Body of pancreas (tissue), 4 donors: ENCODE results near the gene METTL4.

Source experiments
- POLR2A ChIP-seq, 3 donors: fragments of 450-650 bp; IDR thresholded peaks; one replicate each; pipeline ENCODE4 v1.6.1; 2016; ENCODE audit warnings: antibody characterized with exemption in 3 of 3, mild to moderate bottlenecking in 2 of 3
- TF ChIP-seq, protein P1 (sequence below), 7 experiments: fragments of 450-650 bp in 4 of 7; fragments of 200-600 bp in 3 of 7; sonication (generic) in 3 of 7; IDR thresholded peaks; one replicate each; pipeline ENCODE4 v1.5.1; 2016 to 2019; ENCODE audit warnings: antibody characterized with exemption in 7 of 7

DNA sequence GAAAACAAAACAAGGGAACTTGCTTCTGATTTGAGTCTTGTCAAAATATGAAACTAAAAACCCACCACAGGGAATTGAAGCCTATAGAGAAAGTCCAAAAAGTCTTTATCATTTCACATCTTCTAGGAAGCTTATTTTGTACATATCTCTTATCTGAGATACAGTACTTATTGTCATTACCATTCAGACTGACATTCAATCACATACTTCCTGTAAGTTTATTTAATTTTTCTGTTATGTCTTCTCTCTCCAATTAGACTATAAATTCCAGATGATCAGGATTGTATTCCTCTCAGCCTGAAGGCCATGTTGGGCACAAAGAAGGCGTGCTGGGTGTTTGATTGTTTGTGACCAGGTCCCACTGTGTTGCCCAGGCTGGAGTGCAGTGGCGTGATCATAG is 59.2 kb downstream of the METTL4 start:
- TF ChIP-seq, protein P1, sequence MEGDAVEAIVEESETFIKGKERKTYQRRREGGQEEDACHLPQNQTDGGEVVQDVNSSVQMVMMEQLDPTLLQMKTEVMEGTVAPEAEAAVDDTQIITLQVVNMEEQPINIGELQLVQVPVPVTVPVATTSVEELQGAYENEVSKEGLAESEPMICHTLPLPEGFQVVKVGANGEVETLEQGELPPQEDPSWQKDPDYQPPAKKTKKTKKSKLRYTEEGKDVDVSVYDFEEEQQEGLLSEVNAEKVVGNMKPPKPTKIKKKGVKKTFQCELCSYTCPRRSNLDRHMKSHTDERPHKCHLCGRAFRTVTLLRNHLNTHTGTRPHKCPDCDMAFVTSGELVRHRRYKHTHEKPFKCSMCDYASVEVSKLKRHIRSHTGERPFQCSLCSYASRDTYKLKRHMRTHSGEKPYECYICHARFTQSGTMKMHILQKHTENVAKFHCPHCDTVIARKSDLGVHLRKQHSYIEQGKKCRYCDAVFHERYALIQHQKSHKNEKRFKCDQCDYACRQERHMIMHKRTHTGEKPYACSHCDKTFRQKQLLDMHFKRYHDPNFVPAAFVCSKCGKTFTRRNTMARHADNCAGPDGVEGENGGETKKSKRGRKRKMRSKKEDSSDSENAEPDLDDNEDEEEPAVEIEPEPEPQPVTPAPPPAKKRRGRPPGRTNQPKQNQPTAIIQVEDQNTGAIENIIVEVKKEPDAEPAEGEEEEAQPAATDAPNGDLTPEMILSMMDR (IDR thresholded peaks at IDR 0.05), result no peak
- no peak for TF ChIP-seq POLR2A (IDR thresholded peaks at IDR 0.05)
